Measurements from ENCODE around the gene DEFB132. TPM values are rescaled to one million over a fixed set of nuclear protein-coding genes. Genes with fewer than 3 reads are reported as not detected.

DEFB132 gene
- total and polyA plus RNA-seq, 2 of the 13 experiments (the other 11 are each of a cell fraction or from before 2014, with no cell fraction given): not detected

- TF ChIP-seq MLX (CRISPR knock-in tag; IDR thresholded peaks at IDR 0.05) (no peak), SAFB2 (CRISPR knock-in tag; IDR thresholded peaks at IDR 0.05; ENCODE audit: borderline replicate concordance, low read depth) (no peak), DNMT1 (CRISPR knock-in tag; IDR thresholded peaks at IDR 0.05) (no peak), MAFK (conservative IDR thresholded peaks at IDR 0.05 in 1 of 2, IDR thresholded peaks at IDR 0.05 in 1 of 2; ENCODE audit: low read length in 2 of 2) (no peak), RFXAP (CRISPR knock-in tag; IDR thresholded peaks at IDR 0.05; ENCODE audit: borderline replicate concordance) (no peak), PPARG (CRISPR knock-in tag; conservative IDR thresholded peaks at IDR 0.05) (no peak), HNRNPK (IDR thresholded peaks at IDR 0.05; ENCODE audit: low read depth, low read length, poor library complexity, severe bottlenecking) (peak; percentile 61), ZNF337 (CRISPR knock-in tag; IDR thresholded peaks at IDR 0.05; ENCODE audit: borderline replicate concordance, low read depth) (no peak), SMAD1 (CRISPR knock-in tag; IDR thresholded peaks at IDR 0.05; ENCODE audit: borderline replicate concordance, low read depth) (no peak), JUNB (CRISPR knock-in tag; IDR thresholded peaks at IDR 0.05; ENCODE audit: borderline replicate concordance) (no peak), FUBP1 (CRISPR knock-in tag; IDR thresholded peaks at IDR 0.05; ENCODE audit: borderline replicate concordance) (no peak), ZXDC (CRISPR knock-in tag; IDR thresholded peaks at IDR 0.05) (no peak), SMARCC2 (IDR thresholded peaks at IDR 0.05) (no peak), ZNF776 (CRISPR knock-in tag; IDR thresholded peaks at IDR 0.05) (no peak), IRF1 (CRISPR knock-in tag; IDR thresholded peaks at IDR 0.05; ENCODE audit: low read depth) (no peak), ZHX1 (CRISPR knock-in tag; IDR thresholded peaks at IDR 0.05; ENCODE audit: low read depth) (no peak), ZFP36L1 (CRISPR knock-in tag; IDR thresholded peaks at IDR 0.05) (no peak; the same call in 1 of the 2 replicates), ZBTB46 (CRISPR knock-in tag; IDR thresholded peaks at IDR 0.05; ENCODE audit: borderline replicate concordance) (0 out of 2 replicates have a peak, but pooled peaks have one; percentile 17)
Measured at GRCh38 chr20:298776-299391, 41.4 kb downstream of the DEFB132 start (continued).

Measured in HepG2 (cell line).